Measurements from ENCODE around the gene CLASRP. TPM values are rescaled to one million over a fixed set of nuclear protein-coding genes. Genes with fewer than 3 reads are reported as not detected.
"Not testable (repeated sequence)": the region's sequence is repeated elsewhere in the genome, so short reads cannot be mapped to it uniquely, and the experiment has no call there.

The CLASRP gene, protein sequence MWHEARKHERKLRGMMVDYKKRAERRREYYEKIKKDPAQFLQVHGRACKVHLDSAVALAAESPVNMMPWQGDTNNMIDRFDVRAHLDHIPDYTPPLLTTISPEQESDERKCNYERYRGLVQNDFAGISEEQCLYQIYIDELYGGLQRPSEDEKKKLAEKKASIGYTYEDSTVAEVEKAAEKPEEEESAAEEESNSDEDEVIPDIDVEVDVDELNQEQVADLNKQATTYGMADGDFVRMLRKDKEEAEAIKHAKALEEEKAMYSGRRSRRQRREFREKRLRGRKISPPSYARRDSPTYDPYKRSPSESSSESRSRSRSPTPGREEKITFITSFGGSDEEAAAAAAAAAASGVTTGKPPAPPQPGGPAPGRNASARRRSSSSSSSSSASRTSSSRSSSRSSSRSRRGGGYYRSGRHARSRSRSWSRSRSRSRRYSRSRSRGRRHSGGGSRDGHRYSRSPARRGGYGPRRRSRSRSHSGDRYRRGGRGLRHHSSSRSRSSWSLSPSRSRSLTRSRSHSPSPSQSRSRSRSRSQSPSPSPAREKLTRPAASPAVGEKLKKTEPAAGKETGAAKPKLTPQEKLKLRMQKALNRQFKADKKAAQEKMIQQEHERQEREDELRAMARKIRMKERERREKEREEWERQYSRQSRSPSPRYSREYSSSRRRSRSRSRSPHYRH
- 55.1 TPM for polyA plus RNA-seq (2012; ENCODE audit: low read depth, missing spikeins)

DNA sequence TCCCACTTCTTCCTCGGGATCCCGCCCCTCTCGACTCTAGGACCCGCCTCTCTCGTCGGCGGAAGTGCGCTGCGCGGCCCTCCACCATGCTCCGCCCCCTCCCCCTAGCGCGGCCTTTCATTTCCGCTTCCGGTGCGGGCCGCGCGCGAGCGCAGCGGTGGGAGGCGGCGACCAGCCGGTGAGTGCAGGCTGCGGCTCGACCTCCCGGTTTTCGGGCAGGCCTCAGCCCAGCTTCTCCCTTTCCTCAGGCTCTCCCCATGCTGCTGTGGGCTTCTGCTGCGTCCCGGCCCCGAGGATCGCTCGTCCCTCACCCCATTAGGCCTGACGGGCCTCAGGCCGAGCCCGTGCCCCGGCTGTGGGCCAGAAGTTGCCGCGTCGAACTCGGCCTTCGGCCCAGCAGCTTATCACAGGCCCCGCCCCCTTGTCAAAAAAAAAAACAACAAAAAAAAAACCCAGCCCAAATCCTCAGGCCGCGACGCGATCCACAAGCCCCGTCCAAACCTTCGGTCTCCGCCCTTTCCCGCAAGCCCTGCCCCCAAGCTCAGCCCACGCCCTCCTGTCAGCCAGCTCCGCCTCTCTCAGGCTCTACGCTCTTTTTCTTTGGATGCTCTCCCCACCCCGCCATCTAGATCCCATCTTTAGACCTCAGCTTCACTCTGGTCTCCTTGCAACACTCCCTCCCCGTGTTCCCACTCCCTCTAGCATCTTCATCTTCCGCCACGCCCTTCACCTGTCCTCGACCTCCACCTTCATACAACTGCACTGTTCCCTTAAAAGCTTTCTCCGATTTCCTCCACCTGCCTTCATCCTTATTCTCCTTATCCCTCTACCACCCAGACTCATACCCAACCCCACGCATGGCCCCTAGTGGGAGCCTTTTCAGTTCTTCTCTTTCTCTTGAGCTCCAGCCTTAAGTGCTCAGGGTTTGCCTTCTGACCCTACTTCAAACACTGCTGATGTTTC, at the start of gene CLASRP:
Gene CLASRP (plus strand): TSS at position 115 of the 963 bp plus-strand sequence. CDS start 1,168 bp downstream, outside the sequence.
- TF ChIP-seq TAF1 (IDR thresholded peaks at IDR 0.05; ENCODE audit: low read depth, low read length), result peak; percentile 90
- no peak for TF ChIP-seq POU2F2 (IDR thresholded peaks at IDR 0.05; ENCODE audit: low read depth, low read length)
- peak; percentile 57 for TF ChIP-seq SPI1 (IDR thresholded peaks at IDR 0.05; ENCODE audit: low read depth, low read length)
- peak; percentile 98 for TF ChIP-seq POLR2AphosphoS5 (IDR thresholded peaks at IDR 0.05; ENCODE audit: low read depth, low read length)
- no peak for TF ChIP-seq PAX5 (IDR thresholded peaks at IDR 0.05; ENCODE audit: insufficient read depth, low read length, severe bottlenecking)
- peak; percentile 87 for TF ChIP-seq POLR2A (IDR thresholded peaks at IDR 0.05; ENCODE audit: low read depth, low read length)
- DNase-seq (ENCODE audit: insufficient read length, low spot score) (peak; percentile 90), FAIRE-seq (peak; percentile 91)

DNA sequence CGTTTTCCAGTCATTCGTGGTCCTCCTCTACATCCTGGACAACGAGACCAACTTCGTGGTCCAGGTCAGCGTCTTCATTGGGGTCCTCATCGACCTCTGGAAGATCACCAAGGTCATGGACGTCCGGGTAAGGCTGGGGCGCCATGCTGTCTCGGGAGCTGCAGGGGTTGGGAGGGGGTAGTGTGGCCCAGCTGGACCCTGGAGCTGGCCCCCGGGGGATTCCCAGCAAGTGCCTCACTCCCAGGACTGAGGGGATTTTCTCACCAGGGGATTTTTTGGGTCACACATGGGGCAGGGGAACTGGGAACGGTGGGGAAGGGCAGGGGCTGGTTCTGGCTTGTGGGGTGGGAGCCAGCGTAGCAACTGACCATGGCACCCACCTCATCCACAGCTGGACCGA, 48.4 kb upstream of the CLASRP start:
- FAIRE-seq (no peak), DNase-seq (ENCODE audit: insufficient read length, low spot score) (no peak)
- TF ChIP-seq PAX5 (IDR thresholded peaks at IDR 0.05; ENCODE audit: insufficient read depth, low read length, severe bottlenecking) (no peak), SPI1 (IDR thresholded peaks at IDR 0.05; ENCODE audit: low read depth, low read length) (0 out of 2 replicates have a peak, but pooled peaks have one; percentile 34)

DNA sequence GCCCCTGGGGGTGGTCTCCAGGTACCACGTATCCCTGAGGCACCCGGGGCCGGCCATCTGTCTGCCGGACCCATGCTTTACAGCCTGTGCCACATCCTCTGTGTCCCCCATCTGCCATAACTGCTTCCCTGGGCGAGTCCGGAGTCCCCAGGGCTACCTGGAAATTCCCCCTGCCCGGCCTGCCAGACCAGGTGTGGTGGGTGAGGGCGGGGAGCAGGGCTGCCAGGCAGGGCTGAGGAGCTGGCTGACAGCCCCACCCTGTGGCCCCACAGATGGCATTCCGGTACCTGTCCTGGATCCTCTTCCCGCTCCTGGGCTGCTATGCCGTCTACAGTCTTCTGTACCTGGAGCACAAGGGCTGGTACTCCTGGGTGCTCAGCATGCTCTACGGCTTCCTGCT, 47.9 kb upstream of the CLASRP start:
- TF ChIP-seq POLR2AphosphoS5 (IDR thresholded peaks at IDR 0.05; ENCODE audit: low read depth, low read length), result no peak
- TF ChIP-seq POLR2A (IDR thresholded peaks at IDR 0.05; ENCODE audit: low read depth, low read length), result no peak
- FAIRE-seq (no peak), DNase-seq (ENCODE audit: insufficient read length, low spot score) (no peak)

DNA sequence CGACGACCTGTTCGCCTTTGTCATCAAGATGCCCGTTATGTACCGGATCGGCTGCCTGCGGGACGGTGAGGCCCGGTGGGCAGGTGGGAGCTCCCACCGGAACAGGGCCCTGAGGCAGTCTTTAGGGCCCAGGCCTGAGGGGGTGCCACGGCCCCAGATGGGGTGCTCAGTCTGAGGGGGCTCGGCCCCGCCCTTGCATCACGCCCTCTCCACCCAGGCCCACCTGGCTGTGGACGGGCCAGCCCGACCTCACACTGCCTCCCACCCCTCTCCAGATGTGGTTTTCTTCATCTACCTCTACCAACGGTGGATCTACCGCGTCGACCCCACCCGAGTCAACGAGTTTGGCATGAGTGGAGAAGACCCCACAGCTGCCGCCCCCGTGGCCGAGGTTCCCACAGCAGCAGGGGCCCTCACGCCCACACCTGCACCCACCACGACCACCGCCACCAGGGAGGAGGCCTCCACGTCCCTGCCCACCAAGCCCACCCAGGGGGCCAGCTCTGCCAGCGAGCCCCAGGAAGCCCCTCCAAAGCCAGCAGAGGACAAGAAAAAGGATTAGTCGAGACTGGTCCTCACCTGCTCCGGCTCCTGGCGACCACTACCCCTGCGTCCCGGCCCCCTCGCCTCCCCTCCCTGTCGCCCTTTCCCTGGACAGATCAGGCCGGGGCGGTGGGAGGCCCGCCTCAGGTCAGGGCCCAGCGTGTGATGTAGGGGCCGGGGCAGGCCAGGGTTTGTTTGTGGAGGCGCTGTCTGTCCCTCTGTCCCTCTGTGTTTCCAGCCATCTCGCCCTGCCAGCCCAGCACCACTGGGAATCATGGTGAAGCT, 46.3 kb upstream of the CLASRP start:
- FAIRE-seq (no peak), DNase-seq (ENCODE audit: insufficient read length, low spot score) (no peak)
- no peak for TF ChIP-seq POLR2A (IDR thresholded peaks at IDR 0.05; ENCODE audit: low read depth, low read length)

DNA sequence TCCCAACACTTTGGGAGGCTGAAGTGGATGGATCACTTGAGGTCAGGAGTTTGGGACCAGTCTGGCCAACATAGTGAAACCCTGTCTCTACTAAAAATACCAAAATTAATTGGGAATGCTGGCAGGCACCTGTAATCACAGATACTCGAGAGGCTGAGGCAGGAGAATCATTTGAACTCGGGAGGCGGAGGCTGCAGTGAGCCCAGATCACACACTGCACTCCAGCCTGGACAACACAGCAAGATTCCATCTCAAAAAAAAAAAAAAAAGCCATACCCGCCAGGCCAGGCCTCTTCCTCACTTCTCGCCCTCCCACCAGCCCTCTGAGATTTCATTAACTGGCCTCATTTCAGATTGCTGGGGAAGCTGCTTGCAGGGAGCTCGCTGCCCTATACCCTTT, 45.3 kb upstream of the CLASRP start:
- FAIRE-seq, result no peak
- TF ChIP-seq PAX5 (IDR thresholded peaks at IDR 0.05; ENCODE audit: insufficient read depth, low read length, severe bottlenecking) (no peak), POLR2AphosphoS5 (IDR thresholded peaks at IDR 0.05; ENCODE audit: low read depth, low read length) (no peak), SPI1 (IDR thresholded peaks at IDR 0.05; ENCODE audit: low read depth, low read length) (no peak), POU2F2 (IDR thresholded peaks at IDR 0.05; ENCODE audit: low read depth, low read length) (no peak), POLR2A (IDR thresholded peaks at IDR 0.05; ENCODE audit: low read depth, low read length) (no peak), TAF1 (IDR thresholded peaks at IDR 0.05; ENCODE audit: low read depth, low read length) (no peak)
- no peak for DNase-seq (ENCODE audit: insufficient read length, low spot score)

DNA sequence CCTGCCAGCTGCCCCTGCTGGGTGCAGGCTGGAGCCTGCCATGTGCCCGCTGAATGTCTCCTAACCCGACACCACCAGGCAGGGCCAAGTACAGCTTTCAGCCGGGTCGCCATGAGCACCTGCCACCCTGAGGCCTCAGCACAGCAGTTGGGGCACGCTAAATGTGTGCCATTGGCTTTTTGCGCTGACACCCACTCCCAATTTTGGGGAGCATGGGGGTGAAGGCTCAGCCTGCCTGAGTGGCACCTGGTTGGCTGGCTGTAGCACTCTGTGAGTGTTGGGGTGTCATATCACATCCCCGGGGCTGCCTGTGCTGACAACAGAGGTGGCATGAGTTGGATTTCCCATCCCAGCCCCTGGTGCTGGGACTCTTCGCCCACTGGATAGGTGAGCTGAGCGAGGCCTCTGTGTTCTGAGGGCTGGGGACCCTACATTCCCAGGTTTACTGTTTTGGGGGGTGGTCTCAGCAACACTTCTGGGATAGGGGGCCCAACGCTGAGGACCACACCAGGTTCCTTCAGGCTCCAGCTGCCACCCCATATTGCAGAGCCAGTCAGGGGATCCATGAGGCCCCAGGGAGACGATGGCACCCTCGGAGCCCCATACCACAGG, 44.8 kb upstream of the CLASRP start:
- TF ChIP-seq POLR2A (IDR thresholded peaks at IDR 0.05; ENCODE audit: low read depth, low read length) (no peak; the same call in 1 of the 2 replicates), TAF1 (IDR thresholded peaks at IDR 0.05; ENCODE audit: low read depth, low read length) (no peak), PAX5 (IDR thresholded peaks at IDR 0.05; ENCODE audit: insufficient read depth, low read length, severe bottlenecking) (no peak), POU2F2 (IDR thresholded peaks at IDR 0.05; ENCODE audit: low read depth, low read length) (no peak), SPI1 (IDR thresholded peaks at IDR 0.05; ENCODE audit: low read depth, low read length) (no peak), POLR2AphosphoS5 (IDR thresholded peaks at IDR 0.05; ENCODE audit: low read depth, low read length) (no peak)
- DNase-seq (ENCODE audit: insufficient read length, low spot score) (no peak), FAIRE-seq (no peak)

DNA sequence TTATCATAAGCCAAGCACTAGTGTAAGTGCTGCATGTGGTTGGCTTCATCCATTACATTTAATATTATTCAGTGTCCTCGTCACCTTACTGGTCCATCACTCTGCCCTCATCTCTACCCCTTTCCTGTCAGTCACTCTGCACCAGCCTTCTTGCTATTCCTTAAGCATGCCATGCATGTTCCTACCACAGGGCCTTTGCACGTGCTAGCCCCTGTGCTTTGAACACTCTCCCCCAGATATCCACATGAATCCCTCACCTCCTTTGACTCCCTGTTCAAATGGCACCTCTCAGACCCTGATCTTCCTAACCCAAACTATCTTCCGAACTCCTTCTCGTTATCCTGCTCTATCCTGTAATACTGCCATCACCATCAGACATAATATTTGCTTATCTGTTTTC, 40.8 kb upstream of the CLASRP start:
- FAIRE-seq, result peak; percentile 73
- TF ChIP-seq TAF1 (IDR thresholded peaks at IDR 0.05; ENCODE audit: low read depth, low read length), result no peak
- TF ChIP-seq SPI1 (IDR thresholded peaks at IDR 0.05; ENCODE audit: low read depth, low read length), result no peak
- TF ChIP-seq POU2F2 (IDR thresholded peaks at IDR 0.05; ENCODE audit: low read depth, low read length), result no peak
- no peak for TF ChIP-seq PAX5 (IDR thresholded peaks at IDR 0.05; ENCODE audit: insufficient read depth, low read length, severe bottlenecking)
- TF ChIP-seq POLR2AphosphoS5 (IDR thresholded peaks at IDR 0.05; ENCODE audit: low read depth, low read length), result no peak
- TF ChIP-seq POLR2A (IDR thresholded peaks at IDR 0.05; ENCODE audit: low read depth, low read length), result no peak
- DNase-seq (ENCODE audit: insufficient read length, low spot score), result no peak

DNA sequence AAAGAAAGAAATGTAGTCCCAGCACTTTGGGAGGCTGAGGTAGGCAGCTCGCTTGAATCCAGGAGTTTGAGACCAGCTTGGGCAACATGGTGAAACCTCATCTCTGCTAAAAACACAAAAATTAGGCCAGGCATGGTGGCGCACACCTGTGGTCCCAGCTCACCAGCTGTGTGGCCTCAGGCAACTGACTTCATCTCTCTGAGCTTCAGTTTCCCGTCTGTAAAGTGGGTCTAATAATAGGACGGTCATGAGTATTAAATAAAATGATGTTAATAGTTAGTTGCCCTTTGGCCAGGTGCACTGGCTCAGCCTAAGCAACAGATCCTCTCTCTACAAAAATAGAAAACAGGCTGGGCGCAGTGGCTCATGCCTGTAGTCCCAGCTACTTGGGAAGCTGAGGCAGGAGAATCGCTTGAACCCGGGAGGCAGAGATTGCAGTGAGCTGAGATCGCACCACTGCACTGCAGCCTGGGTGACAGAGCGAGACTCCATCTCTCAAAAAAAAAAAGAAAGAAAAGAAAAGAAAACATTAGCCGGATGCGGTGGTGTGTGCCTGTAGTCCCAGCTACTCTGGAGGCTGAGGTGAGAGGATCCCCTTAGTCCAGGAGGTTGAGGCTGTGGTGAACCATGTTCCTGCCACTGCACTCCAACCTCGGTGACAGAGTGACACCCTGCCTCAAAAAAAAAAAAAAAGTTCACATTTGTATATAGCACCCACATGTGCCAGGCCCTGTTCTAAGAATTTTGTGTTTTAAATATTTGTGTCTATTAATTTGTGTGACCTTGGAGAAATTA, 39.5 kb upstream of the CLASRP start:
- peak; percentile 51 for FAIRE-seq

DNA sequence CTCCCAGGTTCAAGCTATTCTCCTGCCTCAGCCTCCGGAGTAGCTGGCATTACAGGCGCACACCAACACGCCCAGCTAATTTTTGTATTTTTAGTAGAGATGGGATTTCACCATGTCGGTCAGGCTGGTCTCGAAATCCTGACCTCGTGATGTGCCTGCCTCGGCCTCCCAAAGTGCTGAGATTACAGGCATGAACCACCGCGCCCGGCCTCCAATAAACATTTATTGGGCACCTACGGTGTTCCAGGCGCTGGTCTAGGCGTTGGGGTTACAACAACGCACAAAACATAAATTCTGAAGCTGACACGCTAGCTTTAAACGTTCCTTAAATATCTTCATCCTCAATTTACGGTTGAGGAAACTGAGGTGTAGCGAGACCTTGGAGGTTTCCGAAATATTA, 38.2 kb upstream of the CLASRP start:
- not testable (repeated sequence) for FAIRE-seq; DNase-seq (ENCODE audit: insufficient read length, low spot score)

More for the DNA sequence above, 39.5 kb upstream of the CLASRP start:
- DNase-seq (ENCODE audit: insufficient read length, low spot score), result not testable (repeated sequence)

Data from GM12891 (cell line).